MM.1S (cell line): ENCODE data around the gene RERE.
A peak's percentile ranks its signal among the peaks of the same experiment; 100 is the strongest.
"Not testable (repeated sequence)": the region's sequence is repeated elsewhere in the genome, so short reads cannot be mapped to it uniquely, and the experiment has no call there.

Experiments
- DNase-seq: peaks from one replicate; pipeline ENCODE4 v3.0.0-alpha.2; 2015
- H2AFZ ChIP-seq: fragments of 300-600 bp; sonication (generic); 2 replicates; pipeline ENCODE4 v1.6.0; 2016; ENCODE audit warnings: antibody characterized with exemption, low read length
- H3F3A ChIP-seq: fragments of 300-600 bp; sonication (generic); 2 replicates; pipeline ENCODE4 v1.6.1; 2016; ENCODE audit warnings: mild to moderate bottlenecking, antibody characterized with exemption, low read length, moderate library complexity, mixed read lengths; ENCODE audit not compliant: insufficient read depth
- H3K27ac ChIP-seq: fragments of 300-600 bp; sonication (generic); 2 replicates; pipeline ENCODE4 v1.5.1; 2016; ENCODE audit warnings: mild to moderate bottlenecking, low read length
- H3K27me3 ChIP-seq: fragments of 300-600 bp; sonication (generic); replicated peaks from 2 replicates; pipeline ENCODE4 v1.6.0; 2016; ENCODE audit warnings: low read length; ENCODE audit not compliant: insufficient read depth
- H3K36me3 ChIP-seq: fragments of 300-600 bp; sonication (generic); replicated peaks from 2 replicates; pipeline ENCODE4 v1.6.1; 2016; ENCODE audit warnings: mild to moderate bottlenecking, low read length, mixed read lengths; ENCODE audit not compliant: insufficient read depth
- H3K4me1 ChIP-seq: fragments of 300-600 bp; sonication (generic); 2 replicates; pipeline ENCODE4 v1.6.1; 2016; ENCODE audit warnings: low read length, mixed read lengths
- H3K4me2 ChIP-seq: fragments of 300-600 bp; sonication (generic); 2 replicates; pipeline ENCODE4 v1.6.0; 2016; ENCODE audit warnings: low read depth, low read length
- H3K4me3 ChIP-seq: fragments of 300-600 bp; sonication (generic); 2 replicates; pipeline ENCODE4 v1.5.1; 2016; ENCODE audit warnings: low read length, mixed read lengths
- H3K79me2 ChIP-seq: fragments of 300-600 bp; sonication (generic); 2 replicates; pipeline ENCODE4 v1.6.1; 2016; ENCODE audit warnings: mixed run types, low read length, mixed read lengths
- H3K9ac ChIP-seq: fragments of 300-600 bp; sonication (generic); 2 replicates; pipeline ENCODE4 v1.6.1; 2016; ENCODE audit warnings: low read length, mixed read lengths
- H3K9me2 ChIP-seq: fragments of 300-600 bp; sonication (generic); replicated peaks from 2 replicates; pipeline ENCODE4 v1.6.1; 2016; ENCODE audit warnings: mild to moderate bottlenecking, low read length, mixed read lengths; ENCODE audit not compliant: insufficient read depth
- H3K9me3 ChIP-seq: fragments of 300-600 bp; sonication (generic); replicated peaks from 2 replicates; pipeline ENCODE4 v1.6.1; 2016; ENCODE audit warnings: mild to moderate bottlenecking, low read length, mixed read lengths; ENCODE audit not compliant: insufficient read depth
- H4K20me1 ChIP-seq: fragments of 300-600 bp; sonication (generic); 2 replicates; pipeline ENCODE4 v1.6.1; 2016; ENCODE audit warnings: mild to moderate bottlenecking, low read length, moderate library complexity, mixed read lengths; ENCODE audit not compliant: insufficient read depth
- EZH2 ChIP-seq: fragments of 300-600 bp; sonication (generic); optimal IDR thresholded peaks from 2 replicates; pipeline ENCODE3; 2017; ENCODE audit warnings: low read depth, mild to moderate bottlenecking, antibody characterized with exemption, low read length, mixed read lengths
- EZH2phosphoT487 ChIP-seq: fragments of 300-600 bp; sonication (generic); IDR thresholded peaks from 2 replicates; pipeline ENCODE4 v1.6.1; 2018; ENCODE audit warnings: antibody characterized with exemption, low read length
- TF ChIP-seq, protein P1 (sequence below): fragments of 300-600 bp; sonication (generic); IDR thresholded peaks from 2 replicates; pipeline ENCODE4 v1.5.1; 2016; ENCODE audit warnings: antibody characterized with exemption, low read length, mixed read lengths

Gene RERE

DNA sequence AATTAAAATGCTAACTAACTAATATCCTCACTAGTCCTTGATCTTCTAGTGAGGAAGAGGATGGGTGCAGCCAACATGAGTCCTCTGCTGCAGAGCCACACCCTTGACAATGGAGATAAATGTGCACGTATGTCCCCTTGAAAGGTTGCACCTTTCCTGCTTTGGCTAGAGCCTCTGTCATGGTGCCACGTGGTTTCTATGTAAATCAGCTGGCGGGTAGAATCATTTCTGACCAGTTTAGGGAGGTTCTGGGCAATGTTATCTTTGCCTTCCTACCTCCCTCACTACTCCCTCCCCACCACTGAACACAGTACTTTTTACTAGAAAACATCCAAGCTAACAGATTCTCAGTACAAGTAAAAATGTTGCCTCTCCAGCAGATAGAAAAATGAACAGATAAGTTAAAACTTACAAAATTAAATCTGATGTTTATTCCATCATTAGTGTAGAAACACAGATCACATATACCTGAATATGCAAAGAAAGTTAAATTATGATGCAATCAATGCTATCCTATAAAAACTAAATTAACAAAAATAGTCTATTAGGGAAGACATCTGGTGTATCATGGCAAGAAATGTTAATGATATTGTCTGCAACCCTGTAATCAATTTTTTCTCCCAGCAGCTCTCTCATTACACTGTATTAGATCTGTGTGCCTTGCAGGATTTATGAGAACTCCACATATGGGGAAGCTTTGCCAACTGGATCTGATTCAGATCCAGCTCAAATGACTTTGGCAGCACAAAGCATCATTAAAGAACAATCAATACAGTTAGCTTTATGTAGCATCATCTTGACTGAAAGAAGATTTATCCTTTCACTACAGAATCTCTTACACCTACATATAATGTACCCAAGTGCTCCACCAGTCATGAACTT is 205.6 kb downstream of the RERE start:
- not testable (repeated sequence) for H3K9ac ChIP-seq, H3K4me2 ChIP-seq, H2AFZ ChIP-seq, H3K27ac ChIP-seq, H3K27me3 ChIP-seq, H3K4me3 ChIP-seq, DNase-seq, H3K36me3 ChIP-seq, H3K79me2 ChIP-seq, H3K9me2 ChIP-seq, H3K4me1 ChIP-seq, H3K9me3 ChIP-seq, H3F3A ChIP-seq, H4K20me1 ChIP-seq

DNA sequence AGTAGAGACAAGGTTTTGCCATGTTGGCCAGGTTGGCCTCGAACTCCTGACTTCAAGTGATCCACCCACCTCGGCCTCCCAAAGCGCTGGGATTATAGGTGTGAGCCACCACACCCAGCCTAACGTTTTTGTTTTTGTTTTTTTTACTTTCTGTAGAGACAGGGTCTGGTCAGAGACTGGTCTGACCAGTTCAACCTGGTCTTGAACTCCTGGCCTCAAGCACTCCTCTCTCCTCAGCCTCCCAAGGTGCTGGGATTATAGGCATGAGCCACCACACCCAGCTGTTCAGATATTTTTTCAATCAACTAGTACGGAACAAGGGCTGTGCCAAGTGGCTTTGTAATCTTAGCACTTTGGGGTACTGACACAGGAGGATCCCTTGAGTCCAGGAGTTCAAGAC is 209.5 kb downstream of the RERE start:
- Histone ChIP-seq H3K36me3 (no peaks in the 10 kb centered on the region), H3F3A (peaks cover 14% of the 10 kb centered on the region), H3K4me1 (peaks cover 18% of the 10 kb centered on the region), H3K4me3 (no peak overlapping the region), H3K27ac (no peak overlapping the region), H3K4me2 (no peak overlapping the region), H3K79me2 (peaks cover 12% of the 10 kb centered on the region; the same call in 1 of the 2 replicates), H3K9me3 (no peaks in the 10 kb centered on the region), H2AFZ (no peak overlapping the region), H3K9me2 (no peaks in the 10 kb centered on the region), H4K20me1 (no peaks in the 10 kb centered on the region), H3K27me3 (no peaks in the 10 kb centered on the region), H3K9ac (no peak overlapping the region)
- no peak for DNase-seq
- TF ChIP-seq EZH2: no peak
- TF ChIP-seq EZH2phosphoT487: no peak
- TF ChIP-seq, protein P1, sequence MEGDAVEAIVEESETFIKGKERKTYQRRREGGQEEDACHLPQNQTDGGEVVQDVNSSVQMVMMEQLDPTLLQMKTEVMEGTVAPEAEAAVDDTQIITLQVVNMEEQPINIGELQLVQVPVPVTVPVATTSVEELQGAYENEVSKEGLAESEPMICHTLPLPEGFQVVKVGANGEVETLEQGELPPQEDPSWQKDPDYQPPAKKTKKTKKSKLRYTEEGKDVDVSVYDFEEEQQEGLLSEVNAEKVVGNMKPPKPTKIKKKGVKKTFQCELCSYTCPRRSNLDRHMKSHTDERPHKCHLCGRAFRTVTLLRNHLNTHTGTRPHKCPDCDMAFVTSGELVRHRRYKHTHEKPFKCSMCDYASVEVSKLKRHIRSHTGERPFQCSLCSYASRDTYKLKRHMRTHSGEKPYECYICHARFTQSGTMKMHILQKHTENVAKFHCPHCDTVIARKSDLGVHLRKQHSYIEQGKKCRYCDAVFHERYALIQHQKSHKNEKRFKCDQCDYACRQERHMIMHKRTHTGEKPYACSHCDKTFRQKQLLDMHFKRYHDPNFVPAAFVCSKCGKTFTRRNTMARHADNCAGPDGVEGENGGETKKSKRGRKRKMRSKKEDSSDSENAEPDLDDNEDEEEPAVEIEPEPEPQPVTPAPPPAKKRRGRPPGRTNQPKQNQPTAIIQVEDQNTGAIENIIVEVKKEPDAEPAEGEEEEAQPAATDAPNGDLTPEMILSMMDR: no peak

DNA sequence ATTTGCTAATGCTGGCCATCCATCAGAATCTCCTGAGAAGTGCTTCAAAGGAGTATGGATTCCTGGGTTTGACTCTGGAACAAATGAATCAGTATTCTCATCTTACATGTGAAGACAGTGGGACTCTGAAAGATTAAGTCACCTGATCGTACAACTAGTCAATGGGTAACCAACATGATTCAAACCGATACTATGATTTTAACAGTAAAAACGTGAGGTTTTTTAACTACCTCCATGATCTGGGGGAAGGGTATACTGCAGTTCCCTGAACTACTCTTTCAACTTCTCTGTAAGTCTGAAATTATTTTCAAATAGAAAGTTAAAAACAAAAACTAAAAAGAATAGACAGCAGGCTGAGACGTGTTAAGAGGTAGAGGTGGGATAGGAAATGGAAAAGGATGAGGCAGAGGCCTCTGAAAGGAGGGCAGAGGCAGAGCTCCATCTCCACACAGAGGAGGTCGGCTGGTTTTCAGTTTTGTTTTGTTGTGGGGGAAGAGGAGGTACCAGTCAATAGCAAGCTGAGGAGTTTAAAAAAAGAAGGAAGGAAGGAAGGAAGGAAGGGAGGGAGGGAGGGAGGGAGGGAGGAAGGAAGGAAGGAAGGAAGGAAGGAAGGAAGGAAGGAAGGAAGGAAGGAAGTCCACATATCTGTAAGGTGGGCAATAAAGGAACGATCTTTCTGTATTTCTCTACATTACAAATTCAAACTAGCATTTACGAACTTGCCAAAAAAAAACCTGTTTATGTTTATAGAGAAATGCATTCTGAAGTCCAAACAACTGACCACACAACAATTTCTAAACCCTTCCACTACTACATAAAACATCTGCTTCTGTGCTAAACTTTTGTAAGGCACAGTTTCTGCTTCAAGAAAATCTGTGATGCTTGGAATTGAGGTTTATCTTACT is 213.1 kb downstream of the RERE start:
- Histone ChIP-seq H3K79me2 (peaks cover 32% of the 10 kb centered on the region), H3K36me3 (no peaks in the 10 kb centered on the region), H3K4me1 (peaks cover 26% of the 10 kb centered on the region), H3F3A (peaks cover 22% of the 10 kb centered on the region), H3K9ac (peak overlapping the region; percentile 20; the same call in 1 of the 2 replicates), H3K27ac (peak overlapping the region; percentile 80; the same call in 1 of the 2 replicates), H3K27me3 (no peaks in the 10 kb centered on the region), H3K4me3 (peak overlapping the region; percentile 48), H3K4me2 (peak overlapping the region; percentile 79), H3K9me2 (no peaks in the 10 kb centered on the region), H2AFZ (no peak overlapping the region), H3K9me3 (no peaks in the 10 kb centered on the region), H4K20me1 (no peaks in the 10 kb centered on the region)
- peak; percentile 44 for DNase-seq
- no peak for TF ChIP-seq EZH2phosphoT487
- TF ChIP-seq, protein P1: no peak
- no peak for TF ChIP-seq EZH2
